Astrocyte (in vitro differentiated cells and primary cell): Measurements from ENCODE around the gene TMEM87A.

Experiments used
- EZH2 ChIP-seq: IDR thresholded peaks from 2 replicates; pipeline ENCODE4 v1.6.1; 2012; ENCODE audit warnings: mild to moderate bottlenecking, low read length, inconsistent platforms; ENCODE audit not compliant: insufficient read depth
- TF ChIP-seq, protein P1 (sequence below): IDR thresholded peaks from 2 replicates; pipeline ENCODE4 v1.5.1; 2011; ENCODE audit warnings: low read depth, mild to moderate bottlenecking, inconsistent platforms, low read length, moderate library complexity; ENCODE audit not compliant: insufficient read depth

DNA sequence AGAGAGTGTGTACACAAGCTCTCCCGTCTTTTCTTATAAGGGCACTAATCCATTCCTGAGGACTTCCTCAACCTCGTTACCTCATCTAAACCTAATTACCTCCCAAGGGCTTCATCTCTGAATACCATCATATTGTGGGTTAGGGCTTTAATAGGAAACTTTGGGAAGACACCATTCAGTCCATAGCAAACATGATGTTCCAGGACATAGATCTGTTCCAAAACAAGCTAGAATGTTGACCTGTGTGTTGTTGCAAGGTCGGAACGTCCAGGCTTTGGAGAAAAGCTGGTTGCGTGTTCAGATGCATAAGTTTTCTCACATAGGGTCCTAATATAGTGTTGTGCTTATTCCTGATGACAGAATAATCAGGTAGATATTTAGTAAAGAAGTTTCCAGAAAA, 9.7 kb upstream of the TMEM87A start:
- TF ChIP-seq, protein P1, sequence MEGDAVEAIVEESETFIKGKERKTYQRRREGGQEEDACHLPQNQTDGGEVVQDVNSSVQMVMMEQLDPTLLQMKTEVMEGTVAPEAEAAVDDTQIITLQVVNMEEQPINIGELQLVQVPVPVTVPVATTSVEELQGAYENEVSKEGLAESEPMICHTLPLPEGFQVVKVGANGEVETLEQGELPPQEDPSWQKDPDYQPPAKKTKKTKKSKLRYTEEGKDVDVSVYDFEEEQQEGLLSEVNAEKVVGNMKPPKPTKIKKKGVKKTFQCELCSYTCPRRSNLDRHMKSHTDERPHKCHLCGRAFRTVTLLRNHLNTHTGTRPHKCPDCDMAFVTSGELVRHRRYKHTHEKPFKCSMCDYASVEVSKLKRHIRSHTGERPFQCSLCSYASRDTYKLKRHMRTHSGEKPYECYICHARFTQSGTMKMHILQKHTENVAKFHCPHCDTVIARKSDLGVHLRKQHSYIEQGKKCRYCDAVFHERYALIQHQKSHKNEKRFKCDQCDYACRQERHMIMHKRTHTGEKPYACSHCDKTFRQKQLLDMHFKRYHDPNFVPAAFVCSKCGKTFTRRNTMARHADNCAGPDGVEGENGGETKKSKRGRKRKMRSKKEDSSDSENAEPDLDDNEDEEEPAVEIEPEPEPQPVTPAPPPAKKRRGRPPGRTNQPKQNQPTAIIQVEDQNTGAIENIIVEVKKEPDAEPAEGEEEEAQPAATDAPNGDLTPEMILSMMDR, result no peak
- no peak for TF ChIP-seq EZH2
